ENCODE data around the gene RNF19B. TPM values are rescaled to one million over a fixed set of nuclear protein-coding genes. Genes with fewer than 3 reads are reported as not detected.

RNF19B gene
- total and polyA plus RNA-seq, 7 donors, result 10.4 to 32.5 (median 18.8) TPM

DNA sequence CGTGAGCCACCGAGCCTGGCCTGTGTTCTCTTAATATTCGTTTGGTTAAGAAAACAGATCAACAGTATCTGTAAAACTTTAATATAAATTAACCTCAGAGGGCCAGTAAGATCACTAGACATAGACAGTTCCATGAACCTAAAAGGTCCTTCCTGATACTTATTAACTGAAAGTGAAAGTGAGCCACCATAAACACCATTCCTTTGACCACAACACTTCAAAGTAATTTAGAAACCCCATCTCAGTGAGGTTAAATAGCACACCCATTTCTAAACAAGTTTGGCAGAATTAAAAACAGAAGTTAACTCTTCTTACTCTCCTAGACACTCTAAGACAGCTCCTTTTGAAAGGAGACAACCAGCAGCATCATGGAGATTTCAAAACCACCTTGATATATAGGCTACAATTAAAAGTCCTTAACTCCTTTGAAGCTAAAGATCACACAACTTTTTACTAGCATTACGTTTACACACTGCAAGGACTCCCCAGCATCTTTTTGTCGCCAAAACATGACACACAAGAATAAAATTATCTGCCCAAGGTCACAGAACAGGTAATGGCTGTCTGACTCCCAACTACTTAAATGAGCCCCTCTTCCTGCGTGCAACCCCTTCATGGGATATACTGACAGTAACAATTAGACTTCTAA, 2.2 kb downstream of the RNF19B start:
- Histone ChIP-seq H3K4me1 (peaks cover 33% of the 10 kb centered on the region), H3K27me3 (ENCODE audit: insufficient read depth in 3 of 3, low read length in 2 of 3) (peaks cover 0 to 6% (median 0%) of the 10 kb centered on the region in 3 donors), H3K27ac (no peak overlapping the region), H3K9me3 (no peaks in the 10 kb centered on the region), H3K4me3 (peak overlapping the region; percentile 98), H3K36me3 (ENCODE audit: insufficient read depth in 1 of 2, low read depth in 1 of 2) (no peaks in the 10 kb centered on the region)
- intact Hi-C loops (cut with DNase I), result no loop called here
- TF ChIP-seq CTCF (IDR thresholded peaks at IDR 0.05), result no peak
- WGBS, 3 donors, result 62 to 70% (median 69%) methylated on average over 6 of the region's 6 CpGs
- ATAC-seq, result no peak
- no peak for DNase-seq

DNA sequence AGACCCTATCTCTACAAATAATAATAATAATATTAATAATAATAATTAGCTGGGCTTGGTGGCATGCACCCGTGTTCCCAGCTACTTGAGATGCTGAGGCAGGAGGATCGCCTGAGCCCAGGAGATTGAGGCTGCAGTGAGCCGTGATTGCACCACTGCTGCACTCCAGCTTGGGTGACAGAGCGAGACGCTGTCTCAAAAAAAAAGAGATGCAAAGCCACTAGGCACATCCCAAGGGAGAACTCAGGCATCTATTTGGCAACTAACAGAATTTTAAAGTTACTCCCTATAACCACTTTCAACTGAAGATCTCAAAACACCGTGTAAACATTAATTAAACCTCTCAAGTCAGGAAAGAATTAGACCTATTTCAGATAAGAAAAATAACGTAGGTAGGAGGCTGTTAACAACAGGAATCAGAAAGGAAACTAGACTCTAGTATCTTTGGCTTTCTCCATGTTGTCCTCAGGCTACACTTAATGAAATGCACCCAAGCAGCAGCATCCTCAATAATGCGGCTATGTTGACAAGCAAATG, 3.7 kb downstream of the RNF19B start:
- peaks cover 0 to 4% (median 0%) of the 10 kb centered on the region in 3 donors for H3K27me3 ChIP-seq (ENCODE audit: insufficient read depth in 3 of 3, low read length in 2 of 3)
- H3K4me3 ChIP-seq, result no peak overlapping the region
- peaks cover 33% of the 10 kb centered on the region for H3K4me1 ChIP-seq
- DNase-seq, result no peak
- 71 to 83% (median 75%) methylated on average over 8 of the region's 8 CpGs for WGBS, 3 donors
- no peak for ATAC-seq
- no peak for TF ChIP-seq CTCF (IDR thresholded peaks at IDR 0.05)
- no peak overlapping the region for H3K27ac ChIP-seq
- H3K36me3 ChIP-seq (ENCODE audit: insufficient read depth in 1 of 2, low read depth in 1 of 2), result no peaks in the 10 kb centered on the region
- H3K9me3 ChIP-seq, result no peaks in the 10 kb centered on the region
- intact Hi-C loops (cut with DNase I), result no loop called here

- TF ChIP-seq CTCF (IDR thresholded peaks at IDR 0.05), result no peak
- Histone ChIP-seq H3K36me3 (ENCODE audit: insufficient read depth in 1 of 2, low read depth in 1 of 2) (no peaks in the 10 kb centered on the region), H3K9me3 (no peaks in the 10 kb centered on the region), H3K27me3 (ENCODE audit: insufficient read depth in 3 of 3, low read length in 2 of 3) (no peaks in the 10 kb centered on the region), H3K27ac (no peak overlapping the region), H3K4me3 (no peak overlapping the region), H3K4me1 (peaks cover 33% of the 10 kb centered on the region)
- DNase-seq (no peak), ATAC-seq (no peak)
- intact Hi-C loops (cut with DNase I), result no loop called here
- 30 to 54% (median 47%) methylated on average over 2 of the region's 2 CpGs for WGBS, 3 donors
Observed at GRCh38 chr1:32960342-32960741, 4.3 kb downstream of the RNF19B start.

DNA sequence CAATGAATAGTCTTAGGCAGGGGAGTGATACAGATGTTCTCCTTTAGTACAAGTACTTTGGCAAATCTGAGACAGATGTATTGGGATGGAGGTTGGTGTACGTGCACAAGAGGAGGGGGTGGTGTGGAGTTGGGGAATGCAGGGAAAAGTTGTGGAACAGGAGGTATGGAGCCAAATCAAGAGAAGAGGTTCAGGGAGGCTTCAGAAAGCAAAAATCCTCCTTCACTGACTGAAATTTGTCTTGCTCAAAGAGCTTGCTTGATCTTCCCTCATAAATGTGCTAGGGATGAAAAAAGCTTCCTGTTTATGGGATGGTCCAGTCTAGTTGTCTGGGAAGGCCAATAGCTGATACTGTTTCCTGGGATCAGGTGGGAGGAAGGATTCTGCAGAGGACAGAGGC, 5.8 kb downstream of the RNF19B start:
- H3K4me3 ChIP-seq, result no peak overlapping the region
- intact Hi-C loops (cut with DNase I), result no loop called here
- no peak overlapping the region for H3K27ac ChIP-seq
- H3K4me1 ChIP-seq, result peaks cover 33% of the 10 kb centered on the region
- DNase-seq (no peak), ATAC-seq (no peak)
- WGBS, 3 donors, result 88 to 93% (median 89%) methylated on average over 1 of the region's 1 CpG
- no peaks in the 10 kb centered on the region for H3K36me3 ChIP-seq (ENCODE audit: insufficient read depth in 1 of 2, low read depth in 1 of 2)
- no peak for TF ChIP-seq CTCF (IDR thresholded peaks at IDR 0.05)
- no peaks in the 10 kb centered on the region for H3K27me3 ChIP-seq (ENCODE audit: insufficient read depth in 3 of 3, low read length in 2 of 3)
- no peaks in the 10 kb centered on the region for H3K9me3 ChIP-seq

DNA sequence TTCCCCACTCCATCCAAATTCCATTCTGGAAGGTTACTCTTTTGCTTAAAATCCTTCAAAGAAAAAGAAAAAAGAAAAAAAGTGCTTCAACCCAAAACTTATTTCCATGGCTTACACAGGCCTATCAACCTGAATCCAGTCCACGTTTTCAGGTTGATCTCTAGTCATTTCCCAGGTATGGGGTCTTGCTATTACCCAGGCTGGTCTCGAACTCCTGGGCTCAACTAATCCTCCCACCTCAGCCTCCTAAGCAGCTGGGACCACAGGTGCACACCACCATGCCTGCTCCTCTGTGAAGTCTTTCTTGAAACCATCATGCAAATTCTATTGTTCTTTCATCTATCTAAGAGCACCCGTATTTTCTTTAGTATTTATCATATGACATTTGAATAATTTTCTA, 7.6 kb downstream of the RNF19B start:
- no peak overlapping the region for H3K27ac ChIP-seq
- no peak for TF ChIP-seq CTCF (IDR thresholded peaks at IDR 0.05)
- DNase-seq (no peak), ATAC-seq (no peak)
- no peaks in the 10 kb centered on the region for H3K27me3 ChIP-seq (ENCODE audit: insufficient read depth in 3 of 3, low read length in 2 of 3)
- peaks cover 18% of the 10 kb centered on the region for H3K4me1 ChIP-seq
- WGBS, 3 donors, result 84 to 92% (median 90%) methylated on average over 3 of the region's 3 CpGs
- H3K9me3 ChIP-seq, result no peaks in the 10 kb centered on the region
- no peak overlapping the region for H3K4me3 ChIP-seq
- intact Hi-C loops (cut with DNase I), result no loop called here
- no peaks in the 10 kb centered on the region for H3K36me3 ChIP-seq (ENCODE audit: insufficient read depth in 1 of 2, low read depth in 1 of 2)

Measured in psoas muscle (tissue), 8 donors.